GM12878 (cell line): ENCODE data around the gene HSD17B1. TPM values are rescaled to one million over a fixed set of nuclear protein-coding genes. Genes with fewer than 3 reads are reported as not detected.

ENCODE experiments used
- ATAC-seq: fragments of 200-7000 bp; cut with Tn5 transposase; 3 replicates; pipeline ENCODE4 v1.9.1; 2020; ENCODE audit warnings: mild to moderate bottlenecking, moderate library complexity
- BruUV-seq: library from RNA; stranded (reverse); fragments of 400-500 nt; replicated peaks from 2 replicates; lab custom pipeline; 2021; lab: Mats Ljungman, UMichigan
- CTCF ChIA-PET: fragments of 300-600 bp; sonication (Branson Sonifier 250); formaldehyde crosslinking; extraction: SDS; loops from one replicate; lab custom pipeline; 2021; ENCODE audit warnings: inconsistent platforms; lab: Yijun Ruan, JAX
- POLR2A ChIA-PET: fragments of 350-600 bp; formaldehyde crosslinking; extraction: SDS; loops from one replicate; lab custom pipeline; 2021; ENCODE audit warnings: inconsistent platforms; lab: Charles Lee
- RAD21 ChIA-PET: fragments of 300-600 bp; sonication (Branson Sonifier 250); formaldehyde crosslinking; loops from one replicate; lab custom pipeline; 2023; ENCODE audit warnings: antibody characterized with exemption; ENCODE audit not compliant: unreplicated experiment; lab: Charles Lee
- SMC1A ChIA-PET: fragments of 300-600 bp; sonication (Branson Sonifier 250); formaldehyde crosslinking; loops from one replicate; lab custom pipeline; 2023; ENCODE audit not compliant: unreplicated experiment, uncharacterized antibody; lab: Charles Lee
- DNase-seq: peaks from one replicate; pipeline ENCODE4 v3.0.0-alpha.2; 2011; ENCODE audit warnings: low read depth, low spot score
- FAIRE-seq: peaks from 3 replicates; lab custom pipeline; 2011; peaks lifted over from hg19 to GRCh38; lab: Jason Lieb, UNC
- H2AFZ ChIP-seq: 2 replicates; pipeline ENCODE4 v1.6.0; 2011; ENCODE audit warnings: low read depth, low read length, control low read depth; ENCODE audit not compliant: control insufficient read depth
- H3K27ac ChIP-seq: 2 replicates; pipeline ENCODE4 v1.5.1; 2011; ENCODE audit warnings: control low read depth; ENCODE audit not compliant: control insufficient read depth, insufficient read depth
- H3K27me3 ChIP-seq, 2 experiments: replicated peaks in 1 of 2; 2 replicates each; pipeline versions ENCODE4 v1.6.0 to v1.6.1; 2011; ENCODE audit warnings: low read length in 1 of 2; ENCODE audit not compliant: control insufficient read depth in 2 of 2, insufficient read depth in 2 of 2
- H3K36me3 ChIP-seq, 2 experiments: 2 replicates each; pipeline ENCODE4 v1.5.1; 2011; ENCODE audit warnings: low read length in 1 of 2; ENCODE audit not compliant: control insufficient read depth in 2 of 2, insufficient read depth in 2 of 2
- H3K4me1 ChIP-seq: 2 replicates; pipeline ENCODE4 v1.6.1; 2011; ENCODE audit warnings: mild to moderate bottlenecking, low read length, moderate library complexity, mixed read lengths; ENCODE audit not compliant: control insufficient read depth, insufficient read depth
- H3K4me2 ChIP-seq: 2 replicates; pipeline ENCODE4 v1.6.0; 2011; ENCODE audit warnings: control low read depth; ENCODE audit not compliant: control insufficient read depth, insufficient read depth
- H3K4me3 ChIP-seq: fragments of 200-600 bp; sonication (generic); 2 replicates; pipeline ENCODE4 v1.5.1; 2016
- H3K79me2 ChIP-seq: 2 replicates; pipeline ENCODE4 v1.6.0; 2011; ENCODE audit warnings: low read length; ENCODE audit not compliant: control insufficient read depth, insufficient read depth
- H3K9ac ChIP-seq: 2 replicates; pipeline ENCODE4 v1.8.0; 2011; ENCODE audit warnings: low read length, control low read depth, mixed read lengths; ENCODE audit not compliant: control insufficient read depth, insufficient read depth
- H3K9me3 ChIP-seq: replicated peaks from 3 replicates; pipeline ENCODE4 v1.5.1; 2011; ENCODE audit warnings: mild to moderate bottlenecking, low read length; ENCODE audit not compliant: control insufficient read depth, insufficient read depth
- H4K20me1 ChIP-seq: 2 replicates; pipeline ENCODE4 v1.6.0; 2011; ENCODE audit not compliant: control insufficient read depth, insufficient read depth
- ASH2L ChIP-seq: fragments of 300-600, 200-600 bp; sonication (generic); IDR thresholded peaks from 2 replicates; pipeline ENCODE4 v1.6.1; 2017; ENCODE audit warnings: low read depth, mild to moderate bottlenecking, borderline replicate concordance
- HDAC6 ChIP-seq: fragments of 200-600 bp; sonication (generic); IDR thresholded peaks from one replicate; pipeline ENCODE4 v1.8.0; 2017; ENCODE audit warnings: antibody characterized with exemption; ENCODE audit not compliant: unreplicated experiment
- IKZF2 ChIP-seq, 2 experiments: fragments of 450-650 bp; IDR thresholded peaks; 2 replicates each; pipeline ENCODE4 v1.6.1; 2017; ENCODE audit warnings: mild to moderate bottlenecking in 2 of 2, moderate library complexity in 2 of 2
- YY1 ChIP-seq: IDR thresholded peaks from 2 replicates; pipeline ENCODE4 v1.6.1; 2011; ENCODE audit warnings: low read depth, mild to moderate bottlenecking, low read length
- WGBS: methylation state at CpG from one replicate; pipeline ENCODE4 v1.1.6; 2016; ENCODE audit warnings: low lambda C conversion rate; ENCODE audit not compliant: insufficient replicate concordance, insufficient coverage; ENCODE audit errors: missing lambda C conversion rate; 5-methylcytosine and 5-hydroxymethylcytosine counted together
- in situ Hi-C: fragments of 300-500 bp; cut with MboI; formaldehyde crosslinking; loops from 9 replicates; pipeline ENCODE4 v1.14.3; 2018; ENCODE audit warnings: mixed read lengths
- intact Hi-C: fragments of 100-400 bp; cut with micrococcal nuclease; formaldehyde crosslinking; loops from one replicate; pipeline ENCODE4 v1.14.2; 2022; ENCODE audit not compliant: unreplicated experiment
- polyA plus RNA-seq, 11 experiments: library from polyadenylated mRNA; depleted of rRNA in 4 of 11; unstranded in 6 of 11; stranded (reverse) in 5 of 11; fragments of >200 nt; fragmentation: Nextera tagmentation in 4 of 11; fragmentation: Illumina TruSeq in 1 of 11; extraction: Ambion mirVana in 4 of 11; extraction: Trizol in 1 of 11; gene quantifications; 1 replicate in 1 of 11; 2 replicates in 10 of 11; pipeline versions ENCODE4 v1.2.1 to v1.2.3, GENCODE V29; 2011 to 2016; ENCODE audit warnings: inconsistent platforms in 2 of 11, missing spikeins in 2 of 11, low read depth in 1 of 11
- total RNA-seq, 4 experiments: library from RNA; depleted of rRNA in 3 of 4; stranded (reverse); fragments of >200 nt in 3 of 4; fragmentation: Illumina TruSeq in 1 of 4; extraction: Trizol in 1 of 4; gene quantifications; 2 replicates each; pipeline versions ENCODE4 v1.2.1 to v1.2.3, GENCODE V29; 2013 to 2021
- TF ChIP-seq, protein P1 (sequence below): fragments of 450-650 bp; IDR thresholded peaks from 2 replicates; pipeline ENCODE4 v1.6.1; 2016; ENCODE audit warnings: mild to moderate bottlenecking

The HSD17B1 gene
- total and polyA plus RNA-seq, 10 of the 15 experiments (the other 5 are each of a cell fraction or from before 2014, with no cell fraction given) = 0.15 to 1.1 (median 0.42) TPM

GRCh38 chr17:42579794-42580551 lies 27.2 kb downstream of the HSD17B1 start:
- ChIA-PET RAD21 (interaction anchor here (0.9 to 5.3 kb wide), 13 partner anchors 12 to 193 kb away, joined by 3 to 152 read pairs (median 19); partner anchors contain the start of genes CCR10, MLX, PLEKHH3 and RAMP2), POLR2A (interaction anchor here (0.6 to 6.5 kb wide), 6 partner anchors 25 to 103 kb away, joined by 3 to 120 read pairs (median 30); partner anchors contain the start of genes PLEKHH3, RETREG3 and TUBG1), CTCF (interaction anchor here (0.5 to 9.8 kb wide), 18 partner anchors 9 to 759 kb away, joined by 3 to 239 read pairs (median 18); partner anchors contain the start of genes CCR10, MLX, PLEKHH3 and RAMP2), SMC1A (interaction anchor here (1.0 to 5.7 kb wide), 14 partner anchors 7 to 182 kb away, joined by 3 to 124 read pairs (median 14); partner anchors contain the start of genes CCR10, PLEKHH3, RAMP2 and RETREG3)
- no peaks in the 10 kb centered on the region for H3K9me3 ChIP-seq
- no peak overlapping the region for H2AFZ ChIP-seq
- peaks cover 17% of the 10 kb centered on the region for H3K79me2 ChIP-seq
- TSS peak; percentile 35 for BruUV-seq
- no peak for ATAC-seq
- no peak overlapping the region for H3K9ac ChIP-seq
- peak overlapping the region; percentile 89 for H3K27ac ChIP-seq
- in situ Hi-C loops (loop anchor here (10.0 kb wide), 1 partner anchor 185 kb away; the partner anchor contains the start of gene RAMP2), intact Hi-C loops (loop anchor here (2.0 to 10.0 kb wide), 5 partner anchors 29 to 355 kb away; partner anchors contain the start of genes BECN1, RETREG3, TUBG1 and TUBG2)
- H3K4me2 ChIP-seq = peak overlapping the region; percentile 78
- 79% methylated on average over 2 of the region's 2 CpGs for WGBS
- H3K27me3 ChIP-seq = no peaks in the 10 kb centered on the region
- peak overlapping the region; percentile 79; the same call in 1 of the 2 replicates for H3K4me3 ChIP-seq
- no peak for FAIRE-seq
- H3K4me1 ChIP-seq = peaks cover 16% of the 10 kb centered on the region
- H3K36me3 ChIP-seq = peaks cover 25 to 29% of the 10 kb centered on the region in 2 experiments
- DNase-seq = no peak
- H4K20me1 ChIP-seq = no peaks in the 10 kb centered on the region
- TF ChIP-seq, protein P1, sequence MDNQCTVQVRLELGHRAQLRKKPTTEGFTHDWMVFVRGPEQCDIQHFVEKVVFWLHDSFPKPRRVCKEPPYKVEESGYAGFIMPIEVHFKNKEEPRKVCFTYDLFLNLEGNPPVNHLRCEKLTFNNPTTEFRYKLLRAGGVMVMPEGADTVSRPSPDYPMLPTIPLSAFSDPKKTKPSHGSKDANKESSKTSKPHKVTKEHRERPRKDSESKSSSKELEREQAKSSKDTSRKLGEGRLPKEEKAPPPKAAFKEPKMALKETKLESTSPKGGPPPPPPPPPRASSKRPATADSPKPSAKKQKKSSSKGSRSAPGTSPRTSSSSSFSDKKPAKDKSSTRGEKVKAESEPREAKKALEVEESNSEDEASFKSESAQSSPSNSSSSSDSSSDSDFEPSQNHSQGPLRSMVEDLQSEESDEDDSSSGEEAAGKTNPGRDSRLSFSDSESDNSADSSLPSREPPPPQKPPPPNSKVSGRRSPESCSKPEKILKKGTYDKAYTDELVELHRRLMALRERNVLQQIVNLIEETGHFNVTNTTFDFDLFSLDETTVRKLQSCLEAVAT = no peak
- no peak for TF ChIP-seq HDAC6
- TF ChIP-seq IKZF2 (IDR thresholded peaks at IDR 0.05) = no peak
- no peak for TF ChIP-seq ASH2L
- 0 out of 2 replicates have a peak, but pooled peaks have one; percentile 26 for TF ChIP-seq YY1
- TF ChIP-seq, all 136 proteins: peak for 1
